GM12864 (cell line): Measurements from ENCODE around the gene POLA1.

Experiments used
- DNase-seq: peaks from one replicate; pipeline ENCODE4 v3.0.0-alpha.2; 2011; ENCODE audit warnings: low read depth
- H3K4me3 ChIP-seq: 2 replicates; pipeline ENCODE4 v1.5.1; 2011; ENCODE audit warnings: mild to moderate bottlenecking, low read depth, low read length, control low read depth
- CTCF ChIP-seq: IDR thresholded peaks from 2 replicates; pipeline ENCODE4 v1.5.1; 2011; ENCODE audit warnings: low read depth, mild to moderate bottlenecking, moderate library complexity, low read length, control low read depth, inconsistent platforms; ENCODE audit errors: missing control alignments

The POLA1 gene

DNA sequence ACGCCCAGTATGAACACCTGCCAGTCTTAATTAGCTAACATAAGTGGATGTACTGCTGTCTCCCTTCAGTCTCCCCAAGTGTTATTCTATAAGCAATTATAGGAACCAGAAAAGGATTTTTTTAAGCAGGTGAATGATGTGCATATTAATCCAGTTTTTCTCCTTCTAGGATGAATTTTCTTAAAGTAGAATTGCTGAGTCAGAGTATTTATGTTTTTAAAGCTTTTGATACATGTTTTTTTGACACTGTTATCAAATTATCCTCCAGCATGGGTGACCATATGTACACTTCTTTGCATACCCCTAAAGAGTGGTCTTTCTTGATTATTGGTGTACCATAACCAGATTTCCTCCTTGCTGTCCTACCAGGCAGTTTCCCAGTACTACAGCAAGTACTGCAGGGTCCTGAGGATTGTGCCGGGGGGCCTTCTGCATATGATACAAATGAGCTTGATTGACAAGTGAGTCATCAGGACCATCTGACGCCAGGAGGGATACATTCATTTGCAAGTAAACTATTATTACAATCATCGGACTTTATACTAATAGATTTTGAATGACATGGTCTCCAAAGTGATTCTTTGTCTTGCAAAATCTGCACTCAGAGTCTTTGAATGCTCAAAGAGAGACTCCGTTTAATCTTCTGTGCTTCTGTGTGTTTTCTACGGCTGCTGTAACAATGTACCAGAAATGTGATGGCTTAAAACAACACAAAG is 35.9 kb upstream of the POLA1 start:
- TF ChIP-seq CTCF, result no peak
- DNase-seq, result no peak
- H3K4me3 ChIP-seq, result no peak overlapping the region

GRCh38 chrX:24658421-24658820 is 35.3 kb upstream of the POLA1 start:
- DNase-seq, result no peak
- H3K4me3 ChIP-seq, result no peak overlapping the region
- no peak for TF ChIP-seq CTCF

- TF ChIP-seq CTCF, result no peak
- H3K4me3 ChIP-seq, result no peak overlapping the region
- no peak for DNase-seq
These were observed 34.6 kb upstream of the POLA1 start for GRCh38 chrX:24659106-24659505.

GRCh38 chrX:24659646-24660045 is 34.1 kb upstream of the POLA1 start:
- no peak overlapping the region for H3K4me3 ChIP-seq
- DNase-seq, result no peak
- TF ChIP-seq CTCF, result no peak

- TF ChIP-seq CTCF, result no peak
- no peak overlapping the region for H3K4me3 ChIP-seq
- no peak for DNase-seq
These were observed 32.4 kb upstream of the POLA1 start for GRCh38 chrX:24661292-24661691.

DNA sequence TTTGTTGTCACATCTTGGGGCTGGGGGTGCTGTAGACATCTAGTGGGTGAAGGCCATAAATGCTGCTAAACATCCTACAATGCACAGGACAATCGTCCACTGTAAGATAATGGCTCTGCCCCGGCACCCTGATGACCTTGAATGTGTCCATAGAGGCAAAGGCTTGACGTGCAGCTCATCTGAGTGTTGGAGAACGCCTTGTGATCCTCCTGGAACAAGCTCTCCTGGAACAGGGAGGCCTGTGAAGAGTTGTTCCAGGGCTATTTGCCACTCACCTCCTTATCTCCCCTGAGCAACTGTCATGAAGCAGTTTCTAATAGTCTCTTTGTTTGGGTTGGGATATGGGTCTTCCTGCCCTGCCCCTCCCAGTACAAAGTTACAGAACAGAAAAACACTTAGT is 31.4 kb upstream of the POLA1 start:
- H3K4me3 ChIP-seq, result no peak overlapping the region
- no peak for TF ChIP-seq CTCF
- no peak for DNase-seq

GRCh38 chrX:24668111-24668510 is 25.6 kb upstream of the POLA1 start:
- DNase-seq, result no peak
- no peak overlapping the region for H3K4me3 ChIP-seq
- no peak for TF ChIP-seq CTCF
